DND-41 (cell line): ENCODE measurements around the gene ALDH1A2.
"Not testable (repeated sequence)": the region's sequence is repeated elsewhere in the genome, so short reads cannot be mapped to it uniquely, and the experiment has no call there.

Experiments
- ATAC-seq: fragments of 200-7000 bp; cut with Tn5 transposase; 3 replicates; pipeline ENCODE4 v1.9.1; 2021; ENCODE audit warnings: low read depth; ENCODE audit not compliant: insufficient read depth
- DNase-seq: peaks from one replicate; pipeline ENCODE4 v3.0.0-alpha.2; 2020
- H2AFZ ChIP-seq: 2 replicates; pipeline ENCODE4 v1.6.0; 2012; ENCODE audit warnings: low read depth, low read length
- H3K27ac ChIP-seq: 2 replicates; pipeline ENCODE4 v1.5.1; 2012; ENCODE audit warnings: low read length, inconsistent platforms
- H3K27me3 ChIP-seq: fragments of 200-600 bp; sonication (generic); 2 replicates; pipeline ENCODE4 v1.6.0; 2012; ENCODE audit warnings: low read length, mild to moderate bottlenecking, inconsistent platforms; ENCODE audit not compliant: insufficient read depth, poor library complexity
- H3K36me3 ChIP-seq: 2 replicates; pipeline ENCODE4 v1.5.1; 2012; ENCODE audit warnings: low read length, inconsistent platforms; ENCODE audit not compliant: insufficient read depth
- H3K4me1 ChIP-seq: 2 replicates; pipeline ENCODE4 v1.5.1; 2012; ENCODE audit warnings: mild to moderate bottlenecking, low read length; ENCODE audit not compliant: insufficient read depth
- H3K4me2 ChIP-seq: 2 replicates; pipeline ENCODE4 v1.6.0; 2012; ENCODE audit warnings: mild to moderate bottlenecking, moderate library complexity, low read length, inconsistent platforms; ENCODE audit not compliant: insufficient read depth
- H3K4me3 ChIP-seq, 2 experiments: fragments of 200-600 bp in 1 of 2; shearing (Covaris generic) in 1 of 2; 2 replicates each; pipeline ENCODE4 v1.5.1; 2012 to 2016; ENCODE audit warnings: inconsistent platforms in 2 of 2, low read length in 2 of 2, mild to moderate bottlenecking in 2 of 2, low read depth in 1 of 2, moderate library complexity in 1 of 2
- H3K79me2 ChIP-seq: 2 replicates; pipeline ENCODE4 v1.6.0; 2012; ENCODE audit warnings: low read length, inconsistent platforms; ENCODE audit not compliant: insufficient read depth
- H3K9ac ChIP-seq: 2 replicates; pipeline ENCODE4 v1.6.0; 2012; ENCODE audit warnings: low read depth, mild to moderate bottlenecking, inconsistent platforms, low read length, moderate library complexity
- H3K9me3 ChIP-seq: 2 replicates; pipeline ENCODE4 v1.5.1; 2012; ENCODE audit warnings: low read length, moderate library complexity, mild to moderate bottlenecking, inconsistent platforms; ENCODE audit not compliant: insufficient read depth, severe bottlenecking
- H4K20me1 ChIP-seq: 2 replicates; pipeline ENCODE4 v1.6.0; 2012; ENCODE audit warnings: low read length; ENCODE audit not compliant: insufficient read depth
- EZH2 ChIP-seq: IDR thresholded peaks from 3 replicates; pipeline ENCODE4 v1.6.1; 2012; ENCODE audit warnings: borderline replicate concordance, low read depth, mild to moderate bottlenecking, moderate library complexity, low read length, inconsistent platforms; ENCODE audit not compliant: severe bottlenecking
- TF ChIP-seq, protein P1 (sequence below): IDR thresholded peaks from 2 replicates; pipeline ENCODE4 v1.5.1; 2012; ENCODE audit warnings: borderline replicate concordance, low read length, moderate library complexity, mild to moderate bottlenecking; ENCODE audit not compliant: poor library complexity, severe bottlenecking; ENCODE audit errors: extremely low read depth

ALDH1A2 gene

GRCh38 chr15:58037723-58038301 lies 27.7 kb downstream of the ALDH1A2 start:
- H3K4me2 ChIP-seq = no peak overlapping the region
- H3K4me1 ChIP-seq = no peaks in the 10 kb centered on the region
- ATAC-seq = no peak
- no peak for DNase-seq
- H3K36me3 ChIP-seq = no peaks in the 10 kb centered on the region
- no peak for TF ChIP-seq EZH2
- TF ChIP-seq, protein P1, sequence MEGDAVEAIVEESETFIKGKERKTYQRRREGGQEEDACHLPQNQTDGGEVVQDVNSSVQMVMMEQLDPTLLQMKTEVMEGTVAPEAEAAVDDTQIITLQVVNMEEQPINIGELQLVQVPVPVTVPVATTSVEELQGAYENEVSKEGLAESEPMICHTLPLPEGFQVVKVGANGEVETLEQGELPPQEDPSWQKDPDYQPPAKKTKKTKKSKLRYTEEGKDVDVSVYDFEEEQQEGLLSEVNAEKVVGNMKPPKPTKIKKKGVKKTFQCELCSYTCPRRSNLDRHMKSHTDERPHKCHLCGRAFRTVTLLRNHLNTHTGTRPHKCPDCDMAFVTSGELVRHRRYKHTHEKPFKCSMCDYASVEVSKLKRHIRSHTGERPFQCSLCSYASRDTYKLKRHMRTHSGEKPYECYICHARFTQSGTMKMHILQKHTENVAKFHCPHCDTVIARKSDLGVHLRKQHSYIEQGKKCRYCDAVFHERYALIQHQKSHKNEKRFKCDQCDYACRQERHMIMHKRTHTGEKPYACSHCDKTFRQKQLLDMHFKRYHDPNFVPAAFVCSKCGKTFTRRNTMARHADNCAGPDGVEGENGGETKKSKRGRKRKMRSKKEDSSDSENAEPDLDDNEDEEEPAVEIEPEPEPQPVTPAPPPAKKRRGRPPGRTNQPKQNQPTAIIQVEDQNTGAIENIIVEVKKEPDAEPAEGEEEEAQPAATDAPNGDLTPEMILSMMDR = no peak
- H3K27me3 ChIP-seq = peaks cover 14% of the 10 kb centered on the region
- H3K79me2 ChIP-seq = no peaks in the 10 kb centered on the region
- H4K20me1 ChIP-seq = no peaks in the 10 kb centered on the region
- H3K4me3 ChIP-seq = no peak overlapping the region
- no peak overlapping the region for H2AFZ ChIP-seq
- H3K27ac ChIP-seq = no peak overlapping the region
- H3K9me3 ChIP-seq = no peaks in the 10 kb centered on the region
- H3K9ac ChIP-seq = no peak overlapping the region

DNA sequence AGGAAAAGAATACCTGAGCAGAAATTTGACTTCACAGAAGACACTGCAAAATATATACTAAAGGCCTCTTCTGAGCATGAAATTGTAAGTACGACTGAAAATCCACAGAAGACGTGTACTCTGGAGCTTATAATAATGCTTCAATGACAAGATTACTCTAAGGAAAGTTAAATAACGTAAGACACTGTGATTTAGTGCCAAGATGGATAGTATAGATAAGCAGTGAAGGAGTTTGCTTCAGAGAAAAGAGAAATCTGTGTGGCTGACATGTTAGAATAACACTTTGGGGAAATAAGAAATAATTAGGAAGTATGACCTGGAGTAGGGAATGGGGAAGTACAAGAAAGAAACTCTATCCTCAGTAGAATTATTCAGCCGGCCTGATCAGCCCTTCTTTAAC lies 28.9 kb downstream of the ALDH1A2 start:
- ATAC-seq (no peak), DNase-seq (no peak)
- H3K27ac ChIP-seq = no peak overlapping the region
- no peaks in the 10 kb centered on the region for H3K36me3 ChIP-seq
- H2AFZ ChIP-seq = no peak overlapping the region
- H3K4me3 ChIP-seq = no peak overlapping the region
- no peak for TF ChIP-seq EZH2
- TF ChIP-seq, protein P1 = no peak
- H4K20me1 ChIP-seq = no peaks in the 10 kb centered on the region
- H3K4me1 ChIP-seq = no peaks in the 10 kb centered on the region
- H3K4me2 ChIP-seq = no peak overlapping the region
- no peaks in the 10 kb centered on the region for H3K79me2 ChIP-seq
- H3K9ac ChIP-seq = no peak overlapping the region
- no peaks in the 10 kb centered on the region for H3K9me3 ChIP-seq
- peaks cover 7% of the 10 kb centered on the region for H3K27me3 ChIP-seq

DNA sequence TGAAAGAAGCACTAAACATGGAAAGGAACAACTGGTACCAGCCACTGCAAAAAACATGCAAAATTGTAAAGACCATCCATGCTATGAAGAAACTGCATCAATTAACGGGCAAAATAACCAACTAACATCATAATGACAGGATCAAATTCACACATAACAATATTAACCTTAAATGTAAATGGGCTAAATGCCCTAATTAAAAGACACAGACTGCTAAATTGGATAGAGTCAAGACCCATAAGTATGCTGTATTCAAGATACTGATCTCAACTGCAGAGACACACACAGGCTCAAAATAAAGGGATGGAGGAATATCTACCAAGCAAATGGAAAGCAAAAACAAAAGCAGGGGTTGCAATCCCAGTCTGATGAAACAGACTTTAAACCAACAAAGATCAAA lies 37.1 kb downstream of the ALDH1A2 start:
- not testable (repeated sequence) for H3K36me3 ChIP-seq, H3K4me3 ChIP-seq, H4K20me1 ChIP-seq, H3K4me1 ChIP-seq, H3K27me3 ChIP-seq, H2AFZ ChIP-seq, H3K27ac ChIP-seq, DNase-seq, H3K4me2 ChIP-seq, H3K9ac ChIP-seq, H3K79me2 ChIP-seq, ATAC-seq
- peaks cover 16% of the 10 kb centered on the region for H3K9me3 ChIP-seq

GRCh38 chr15:58026552-58026951 lies 39.0 kb downstream of the ALDH1A2 start:
- no peak overlapping the region for H2AFZ ChIP-seq
- H3K27ac ChIP-seq = no peak overlapping the region
- H3K9ac ChIP-seq = no peak overlapping the region
- DNase-seq (no peak), ATAC-seq (no peak)
- peaks cover 16% of the 10 kb centered on the region for H3K9me3 ChIP-seq
- no peaks in the 10 kb centered on the region for H4K20me1 ChIP-seq
- TF ChIP-seq, protein P1 = no peak
- no peak for TF ChIP-seq EZH2
- H3K4me3 ChIP-seq = no peak overlapping the region
- no peak overlapping the region for H3K4me2 ChIP-seq
- H3K27me3 ChIP-seq = no peaks in the 10 kb centered on the region
- H3K79me2 ChIP-seq = no peaks in the 10 kb centered on the region
- H3K4me1 ChIP-seq = no peaks in the 10 kb centered on the region
- no peaks in the 10 kb centered on the region for H3K36me3 ChIP-seq
